Measurements from ENCODE around the gene PLA2G2F. TPM values are rescaled to one million over a fixed set of nuclear protein-coding genes. Genes with fewer than 3 reads are reported as not detected.

The PLA2G2F gene
- total and polyA plus RNA-seq, 2 of the 8 experiments (the other 6 are each of a cell fraction or from before 2014, with no cell fraction given): not detected

- Histone ChIP-seq H3K36me3 (ENCODE audit: control insufficient read depth in 2 of 4, insufficient read depth in 4 of 4, low read length in 3 of 4) (no peaks in the 10 kb centered on the region), H2AFZ (ENCODE audit: low read length) (peak overlapping the region; percentile 72), H3K9ac (replicated peaks in 1 of 4; ENCODE audit: extremely low read depth in 1 of 4, low read depth in 3 of 4, low read length in 3 of 4) (no peak overlapping the region), H3K18ac (ENCODE audit: extremely low read depth, low read length) (no peak overlapping the region), H4K91ac (replicated peaks; ENCODE audit: insufficient read length, low read length) (peak overlapping the region; percentile 89), H3K4me2 (ENCODE audit: insufficient read depth in 1 of 2, low read depth in 2 of 2, low read length in 2 of 2) (peak overlapping the region; percentile 0 to 63; a peak in 3 of 4 replicates), H4K5ac (ENCODE audit: insufficient read length, low read depth, low read length) (peak overlapping the region; percentile 74), H3K79me1 (ENCODE audit: low read depth, low read length) (no peaks in the 10 kb centered on the region), H2BK15ac (ENCODE audit: low read length) (peak overlapping the region; percentile 100; the same call in 1 of the 2 replicates), H2BK20ac (ENCODE audit: low read length) (no peak overlapping the region), H3K4me3 (ENCODE audit: extremely low read depth in 1 of 4, insufficient read depth in 2 of 4, low read depth in 3 of 4, low read length in 4 of 4) (peak overlapping the region in 3 of 4 experiments; percentile 34 to 50 (median 38); a peak in 4 of 8 replicates), H3K27me3 (replicated peaks in 1 of 4; ENCODE audit: control insufficient read depth in 3 of 4, extremely low read depth in 1 of 4, insufficient read depth in 3 of 4, low read length in 3 of 4) (no peaks in the 10 kb centered on the region), H3K23ac (ENCODE audit: insufficient read length) (no peak overlapping the region), H4K8ac (ENCODE audit: extremely low read depth, insufficient read depth, low read length) (peak overlapping the region; percentile 77; the same call in 1 of the 2 replicates), H2BK5ac (ENCODE audit: low read depth, low read length) (no peak overlapping the region; the same call in 1 of the 2 replicates), H4K20me1 (replicated peaks in 1 of 2; ENCODE audit: control insufficient read depth in 1 of 2, insufficient read depth in 2 of 2, low read length in 2 of 2) (no peaks in the 10 kb centered on the region), H3K23me2 (ENCODE audit: low read depth, low read length) (no peaks in the 10 kb centered on the region), H2AK5ac (ENCODE audit: low read depth, low read length) (no peak overlapping the region), H3K56ac (replicated peaks; ENCODE audit: insufficient read length, low read depth, low read length) (no peak overlapping the region), H3K14ac (ENCODE audit: insufficient read length) (no peak overlapping the region), H3K27ac (ENCODE audit: low read depth, low read length) (no peak overlapping the region), H2BK12ac (ENCODE audit: low read depth, low read length) (0 out of 2 replicates have a peak overlapping the region, but pooled peaks have one; percentile 39), H3K4me1 (replicated peaks in 1 of 4; ENCODE audit: control insufficient read depth in 3 of 4, insufficient read depth in 4 of 4, low read length in 3 of 4) (peaks cover 0 to 11% (median 5%) of the 10 kb centered on the region in 4 experiments; a peak in 6 of 7 replicates), H3K4ac (replicated peaks; ENCODE audit: insufficient read length, low read depth, low read length) (no peak overlapping the region), H3K79me2 (ENCODE audit: control insufficient read depth in 1 of 2, insufficient read depth in 2 of 2, low read length in 2 of 2) (no peaks in the 10 kb centered on the region), H3K9me3 (ENCODE audit: insufficient read depth in 2 of 2, low read depth in 1 of 2, low read length in 1 of 2) (no peaks in the 10 kb centered on the region), H2BK120ac (replicated peaks; ENCODE audit: low read depth, low read length) (no peak overlapping the region)
- CTCF ChIA-PET (ENCODE audit: partially characterized antibody): interaction anchor here (0.6 to 13.5 kb wide), 51 partner anchors 9 to 382 kb away, joined by 3 to 127 read pairs (median 4); partner anchors contain the start of genes PLA2G2A and PLA2G2E
- POLR2A ChIA-PET (ENCODE audit: partially characterized antibody): interaction anchor here (0.9 to 1.4 kb wide), 5 partner anchors 38 to 234 kb away, joined by 3 to 4 read pairs (median 3); no protein-coding TSS in a partner anchor
- no peak for FAIRE-seq
- 24% methylated on average over 20 of the region's 29 CpGs; no CpG with 5 or more reads in 1 of the 2 experiments for WGBS, 2 experiments (ENCODE audit: extremely low coverage in 1 of 2, insufficient coverage in 1 of 2, insufficient read length in 1 of 2, insufficient replicate concordance in 2 of 2, low coverage in 1 of 2, low lambda C conversion rate in 2 of 2, missing lambda C conversion rate in 1 of 2)
- peak; percentile 61 to 95 for DNase-seq (ENCODE audit: low read depth in 1 of 2, low spot score in 2 of 2)
- peak; percentile 70; the same call in 1 of the 2 replicates for TF ChIP-seq TBP (IDR thresholded peaks at IDR 0.05; ENCODE audit: low read depth, low read length)
- TF ChIP-seq, protein P1, sequence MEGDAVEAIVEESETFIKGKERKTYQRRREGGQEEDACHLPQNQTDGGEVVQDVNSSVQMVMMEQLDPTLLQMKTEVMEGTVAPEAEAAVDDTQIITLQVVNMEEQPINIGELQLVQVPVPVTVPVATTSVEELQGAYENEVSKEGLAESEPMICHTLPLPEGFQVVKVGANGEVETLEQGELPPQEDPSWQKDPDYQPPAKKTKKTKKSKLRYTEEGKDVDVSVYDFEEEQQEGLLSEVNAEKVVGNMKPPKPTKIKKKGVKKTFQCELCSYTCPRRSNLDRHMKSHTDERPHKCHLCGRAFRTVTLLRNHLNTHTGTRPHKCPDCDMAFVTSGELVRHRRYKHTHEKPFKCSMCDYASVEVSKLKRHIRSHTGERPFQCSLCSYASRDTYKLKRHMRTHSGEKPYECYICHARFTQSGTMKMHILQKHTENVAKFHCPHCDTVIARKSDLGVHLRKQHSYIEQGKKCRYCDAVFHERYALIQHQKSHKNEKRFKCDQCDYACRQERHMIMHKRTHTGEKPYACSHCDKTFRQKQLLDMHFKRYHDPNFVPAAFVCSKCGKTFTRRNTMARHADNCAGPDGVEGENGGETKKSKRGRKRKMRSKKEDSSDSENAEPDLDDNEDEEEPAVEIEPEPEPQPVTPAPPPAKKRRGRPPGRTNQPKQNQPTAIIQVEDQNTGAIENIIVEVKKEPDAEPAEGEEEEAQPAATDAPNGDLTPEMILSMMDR (IDR thresholded peaks at IDR 0.05; ENCODE audit: control extremely low read depth in 1 of 3, insufficient read depth in 1 of 3, low read depth in 1 of 3, low read length in 3 of 3): peak; percentile 89 to 92 (median 90)
- TF ChIP-seq SIRT6 (IDR thresholded peaks at IDR 0.05; ENCODE audit: low read length): no peak
- TF ChIP-seq KDM4A (IDR thresholded peaks at IDR 0.05; ENCODE audit: low read depth, low read length, severe bottlenecking): peak; percentile 40
- TF ChIP-seq RAD21 (IDR thresholded peaks at IDR 0.05 in 1 of 2, conservative IDR thresholded peaks at IDR 0.05 in 1 of 2; ENCODE audit: low read depth in 2 of 2, low read length in 2 of 2): peak; percentile 96 to 97
- TF ChIP-seq SIN3A (conservative IDR thresholded peaks at IDR 0.05 in 1 of 2, IDR thresholded peaks at IDR 0.05 in 1 of 2; ENCODE audit: low read depth in 1 of 2, low read length in 2 of 2): peak in 1 of 2 experiments; percentile 61; a peak in 1 of 4 replicates
- TF ChIP-seq YY1 (IDR thresholded peaks at IDR 0.05; ENCODE audit: low read depth, low read length): 0 out of 2 replicates have a peak, but pooled peaks have one; percentile 51
- no peak for TF ChIP-seq CBX8 (IDR thresholded peaks at IDR 0.05; ENCODE audit: borderline replicate concordance, low read depth, low read length)
These were observed 12.9 kb downstream of the PLA2G2F start for GRCh38 chr1:20151906-20152598.
